HFFc6 (cell line): Measurements from ENCODE around the gene OPRD1. TPM values are rescaled to one million over a fixed set of nuclear protein-coding genes. Genes with fewer than 3 reads are reported as not detected.

Experiments
- DNase-seq: peaks from one replicate; pipeline ENCODE4 v3.0.0-alpha.2; 2018
- H3K27ac Mint-ChIP-seq: 2 replicates; pipeline ENCODE4 v1.8.0; 2020; ENCODE audit warnings: mild to moderate bottlenecking, mixed read lengths
- H3K27me3 Mint-ChIP-seq: 2 replicates; pipeline ENCODE4 v1.8.0; 2021; ENCODE audit warnings: mild to moderate bottlenecking, moderate library complexity, mixed read lengths; ENCODE audit not compliant: insufficient read depth
- H3K36me3 Mint-ChIP-seq: 2 replicates; pipeline ENCODE4 v1.8.0; 2021; ENCODE audit warnings: low read depth, mixed read lengths
- H3K4me1 Mint-ChIP-seq: 2 replicates; pipeline ENCODE4 v1.8.0; 2020; ENCODE audit warnings: low read depth, mixed read lengths
- H3K4me3 Mint-ChIP-seq: 2 replicates; pipeline ENCODE4 v1.8.0; 2020; ENCODE audit warnings: mild to moderate bottlenecking, moderate library complexity, mixed read lengths
- H3K9me3 Mint-ChIP-seq: 2 replicates; pipeline ENCODE4 v1.8.0; 2020; ENCODE audit warnings: mild to moderate bottlenecking, mixed read lengths
- CTCF ChIP-seq: fragments of 200-600 bp; sonication (generic); IDR thresholded peaks from 2 replicates; pipeline ENCODE4 v1.5.0; 2021; ENCODE audit warnings: antibody characterized with exemption, mild to moderate bottlenecking
- total RNA-seq, 6 experiments: library from RNA; stranded (reverse); fragmentation: NEBNext Ultra II Directional; extraction: Animal tissue kit (Norgen Biotek cat#: 25700); gene quantifications; 2 replicates in 1 of 6; 3 replicates in 5 of 6; pipeline ENCODE4 v1.2.3, GENCODE V29; 2021

OPRD1 gene
- total RNA-seq, 6 experiments from 2014 or later, result not detected

- Mint-ChIP-seq H3K27me3 (peaks cover 10% of the 10 kb centered on the region), H3K27ac (no peak overlapping the region), H3K4me1 (peaks cover 39% of the 10 kb centered on the region), H3K9me3 (no peaks in the 10 kb centered on the region), H3K36me3 (no peaks in the 10 kb centered on the region), H3K4me3 (no peak overlapping the region)
- DNase-seq, result no peak
- no peak for TF ChIP-seq CTCF
Measured at GRCh38 chr1:28888915-28889314, 76.9 kb downstream of the OPRD1 start.

- TF ChIP-seq CTCF, result no peak
- H3K9me3 Mint-ChIP-seq, result no peaks in the 10 kb centered on the region
Measured at GRCh38 chr1:28889357-28889756, 77.4 kb downstream of the OPRD1 start.

GRCh38 chr1:28890435-28890834 lies 78.5 kb downstream of the OPRD1 start:
- no peak for TF ChIP-seq CTCF
- H3K27ac Mint-ChIP-seq, result no peak overlapping the region
- no peaks in the 10 kb centered on the region for H3K36me3 Mint-ChIP-seq
- peaks cover 6% of the 10 kb centered on the region for H3K27me3 Mint-ChIP-seq
- no peak overlapping the region for H3K4me3 Mint-ChIP-seq
- no peaks in the 10 kb centered on the region for H3K9me3 Mint-ChIP-seq
- peaks cover 26% of the 10 kb centered on the region for H3K4me1 Mint-ChIP-seq
- DNase-seq, result no peak

More at GRCh38 chr1:28889357-28889756, 77.4 kb downstream of the OPRD1 start:
- Mint-ChIP-seq H3K4me1 (peaks cover 36% of the 10 kb centered on the region), H3K4me3 (no peak overlapping the region), H3K36me3 (no peaks in the 10 kb centered on the region), H3K27ac (no peak overlapping the region), H3K27me3 (peaks cover 10% of the 10 kb centered on the region)
- no peak for DNase-seq

GRCh38 chr1:28890836-28891235 lies 78.9 kb downstream of the OPRD1 start:
- H3K36me3 Mint-ChIP-seq, result no peaks in the 10 kb centered on the region
- H3K27me3 Mint-ChIP-seq, result peaks cover 6% of the 10 kb centered on the region
- H3K4me1 Mint-ChIP-seq, result peaks cover 22% of the 10 kb centered on the region
- no peak overlapping the region for H3K4me3 Mint-ChIP-seq
- TF ChIP-seq CTCF, result no peak
- DNase-seq, result no peak
- H3K27ac Mint-ChIP-seq, result no peak overlapping the region
- H3K9me3 Mint-ChIP-seq, result no peaks in the 10 kb centered on the region

GRCh38 chr1:28891256-28891655 lies 79.3 kb downstream of the OPRD1 start:
- Mint-ChIP-seq H3K27me3 (peaks cover 6% of the 10 kb centered on the region), H3K27ac (no peak overlapping the region), H3K4me1 (peaks cover 17% of the 10 kb centered on the region), H3K36me3 (no peaks in the 10 kb centered on the region), H3K9me3 (no peaks in the 10 kb centered on the region), H3K4me3 (no peak overlapping the region)
- no peak for TF ChIP-seq CTCF
- no peak for DNase-seq
